ENCODE measurements around the gene PRPF4. TPM values are rescaled to one million over a fixed set of nuclear protein-coding genes. Genes with fewer than 3 reads are reported as not detected.
"Not testable (repeated sequence)": the region's sequence is repeated elsewhere in the genome, so short reads cannot be mapped to it uniquely, and the experiment has no call there.

The PRPF4 gene
- total and polyA plus RNA-seq, 9 donors = 16.5 to 25.2 (median 20.1) TPM

GRCh38 chr9:113241161-113241560 is 34.3 kb upstream of the PRPF4 start:
- WGBS (ENCODE audit: insufficient coverage) = 100% methylated on average over 1 of the region's 2 CpGs
- H3K27me3 ChIP-seq (ENCODE audit: control insufficient read depth, insufficient read depth, low read length) = no peaks in the 10 kb centered on the region
- H3K36me3 ChIP-seq (ENCODE audit: control insufficient read depth, insufficient read depth, low read length) = no peaks in the 10 kb centered on the region
- H3K27ac ChIP-seq (ENCODE audit: low read length) = no peak overlapping the region
- no peak for DNase-seq
- H3K4me3 ChIP-seq (ENCODE audit: low read length) = no peak overlapping the region
- no peaks in the 10 kb centered on the region for H3K9me3 ChIP-seq (replicated peaks; ENCODE audit: control insufficient read depth, low read depth, low read length)
- H3K4me1 ChIP-seq (ENCODE audit: control insufficient read depth, insufficient read depth, low read length) = no peaks in the 10 kb centered on the region

DNA sequence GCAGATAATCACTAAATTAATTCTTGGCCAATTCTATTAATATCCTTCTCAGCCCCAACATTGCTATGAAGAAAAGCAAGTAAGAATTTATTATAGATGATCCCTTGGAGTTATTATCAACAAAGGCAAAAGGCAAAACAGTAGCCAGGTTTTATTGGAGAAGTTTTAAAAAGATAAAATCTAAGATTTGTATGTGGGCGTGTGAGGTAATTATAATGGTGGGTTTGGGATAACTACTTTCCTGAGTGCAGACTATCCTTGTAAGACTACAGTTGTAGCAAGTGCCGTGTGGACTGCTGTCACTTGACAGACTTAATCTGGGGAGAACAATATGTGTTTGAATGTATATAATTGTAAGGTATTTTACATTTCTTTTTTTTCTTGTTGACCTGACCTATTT is 30.9 kb upstream of the PRPF4 start:
- no peaks in the 10 kb centered on the region for H3K9me3 ChIP-seq (replicated peaks; ENCODE audit: control insufficient read depth, low read depth, low read length)
- no peaks in the 10 kb centered on the region for H3K4me1 ChIP-seq (ENCODE audit: control insufficient read depth, insufficient read depth, low read length)
- no peak overlapping the region for H3K27ac ChIP-seq (ENCODE audit: low read length)
- H3K4me3 ChIP-seq (ENCODE audit: low read length) = no peak overlapping the region
- WGBS (ENCODE audit: insufficient coverage) = 100% methylated on average over 1 of the region's 2 CpGs
- H3K27me3 ChIP-seq (ENCODE audit: control insufficient read depth, insufficient read depth, low read length) = no peaks in the 10 kb centered on the region
- no peak for DNase-seq
- H3K36me3 ChIP-seq (ENCODE audit: control insufficient read depth, insufficient read depth, low read length) = no peaks in the 10 kb centered on the region

DNA sequence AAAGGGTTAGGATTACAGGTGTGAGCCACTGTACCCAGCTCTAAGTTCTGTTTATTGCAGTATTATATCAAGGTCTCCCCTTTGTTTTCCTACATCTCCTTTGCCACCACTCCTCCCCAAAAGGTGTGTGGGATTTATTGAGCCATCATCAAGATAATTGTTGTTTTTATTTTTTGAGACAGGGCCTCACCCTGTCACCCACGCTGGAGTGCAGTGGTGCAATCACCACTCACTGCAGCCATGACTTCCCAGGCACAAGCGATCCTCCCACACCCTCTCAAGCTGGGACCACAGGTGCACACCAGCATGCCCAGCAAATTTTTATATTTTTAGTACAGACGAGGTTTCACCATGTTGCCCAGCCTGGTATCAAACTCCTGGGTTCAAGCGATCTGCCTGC is 29.6 kb upstream of the PRPF4 start:
- H3K27me3 ChIP-seq (ENCODE audit: control insufficient read depth, insufficient read depth, low read length) = no peaks in the 10 kb centered on the region
- H3K4me1 ChIP-seq (ENCODE audit: control insufficient read depth, insufficient read depth, low read length) = no peaks in the 10 kb centered on the region
- H3K9me3 ChIP-seq (replicated peaks; ENCODE audit: control insufficient read depth, low read depth, low read length) = peaks cover 3% of the 10 kb centered on the region
- WGBS (ENCODE audit: insufficient coverage) = 96% methylated on average over 4 of the region's 4 CpGs
- no peaks in the 10 kb centered on the region for H3K36me3 ChIP-seq (ENCODE audit: control insufficient read depth, insufficient read depth, low read length)
- no peak overlapping the region for H3K4me3 ChIP-seq (ENCODE audit: low read length)
- no peak overlapping the region for H3K27ac ChIP-seq (ENCODE audit: low read length)
- DNase-seq = no peak

DNA sequence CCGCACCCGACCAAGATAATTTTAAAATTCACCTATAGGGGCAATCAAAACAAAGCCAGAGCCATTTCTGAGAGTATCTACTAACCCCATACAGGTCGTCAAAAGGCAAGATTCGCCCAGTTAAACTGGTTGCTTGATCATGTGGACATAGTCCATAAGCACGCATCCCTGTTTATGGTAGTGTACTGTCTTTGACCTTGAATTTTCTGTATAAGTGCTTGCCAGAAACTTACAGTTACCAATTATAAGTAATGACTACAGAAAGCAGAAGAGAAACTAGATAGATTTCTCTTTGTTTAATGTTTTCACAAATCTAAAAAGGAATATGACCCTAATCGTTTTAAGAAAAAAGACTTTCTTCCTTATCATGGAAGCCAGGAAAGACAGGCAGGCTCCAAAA is 28.5 kb upstream of the PRPF4 start:
- no peak for DNase-seq
- no peak overlapping the region for H3K4me3 ChIP-seq (ENCODE audit: low read length)
- H3K27ac ChIP-seq (ENCODE audit: low read length) = no peak overlapping the region
- no peaks in the 10 kb centered on the region for H3K27me3 ChIP-seq (ENCODE audit: control insufficient read depth, insufficient read depth, low read length)
- H3K4me1 ChIP-seq (ENCODE audit: control insufficient read depth, insufficient read depth, low read length) = no peaks in the 10 kb centered on the region
- H3K36me3 ChIP-seq (ENCODE audit: control insufficient read depth, insufficient read depth, low read length) = no peaks in the 10 kb centered on the region
- peaks cover 3% of the 10 kb centered on the region for H3K9me3 ChIP-seq (replicated peaks; ENCODE audit: control insufficient read depth, low read depth, low read length)
- 90% methylated on average over 2 of the region's 6 CpGs for WGBS (ENCODE audit: insufficient coverage)

DNA sequence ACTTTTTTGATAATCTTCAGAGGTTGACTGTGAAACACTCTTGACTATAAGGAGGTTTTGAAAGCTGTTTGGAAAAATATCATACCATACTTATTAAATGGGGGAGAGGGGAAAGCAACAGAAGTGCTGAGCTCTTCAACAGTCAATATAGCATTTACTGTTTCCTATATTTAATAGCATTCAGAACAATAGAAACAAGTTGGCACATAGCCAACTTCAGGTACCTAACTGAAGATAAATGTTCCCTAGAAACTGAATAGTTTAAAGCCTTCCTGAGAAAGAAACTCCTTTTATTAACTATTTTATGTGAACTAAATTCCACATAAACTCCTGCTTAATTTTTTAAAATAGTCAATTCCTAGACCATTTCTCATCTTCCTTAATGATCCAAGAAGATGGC is 27.8 kb upstream of the PRPF4 start:
- Histone ChIP-seq H3K9me3 (replicated peaks; ENCODE audit: control insufficient read depth, low read depth, low read length) (peaks cover 3% of the 10 kb centered on the region), H3K36me3 (ENCODE audit: control insufficient read depth, insufficient read depth, low read length) (no peaks in the 10 kb centered on the region), H3K27me3 (ENCODE audit: control insufficient read depth, insufficient read depth, low read length) (no peaks in the 10 kb centered on the region), H3K27ac (ENCODE audit: low read length) (no peak overlapping the region), H3K4me3 (ENCODE audit: low read length) (no peak overlapping the region), H3K4me1 (ENCODE audit: control insufficient read depth, insufficient read depth, low read length) (no peaks in the 10 kb centered on the region)
- peak; percentile 5 for DNase-seq

GRCh38 chr9:113249661-113250060 is 25.8 kb upstream of the PRPF4 start:
- H3K27ac ChIP-seq (ENCODE audit: low read length); H3K36me3 ChIP-seq (ENCODE audit: control insufficient read depth, insufficient read depth, low read length); H3K4me1 ChIP-seq (ENCODE audit: control insufficient read depth, insufficient read depth, low read length); H3K4me3 ChIP-seq (ENCODE audit: low read length); H3K9me3 ChIP-seq (replicated peaks; ENCODE audit: control insufficient read depth, low read depth, low read length); DNase-seq; H3K27me3 ChIP-seq (ENCODE audit: control insufficient read depth, insufficient read depth, low read length): not testable (repeated sequence)
- no CpG with 5 or more reads among the region's 2 CpGs for WGBS (ENCODE audit: insufficient coverage)

GRCh38 chr9:113250807-113251206 is 24.7 kb upstream of the PRPF4 start:
- Histone ChIP-seq H3K4me1 (ENCODE audit: control insufficient read depth, insufficient read depth, low read length) (no peaks in the 10 kb centered on the region), H3K9me3 (replicated peaks; ENCODE audit: control insufficient read depth, low read depth, low read length) (peaks cover 3% of the 10 kb centered on the region), H3K27me3 (ENCODE audit: control insufficient read depth, insufficient read depth, low read length) (no peaks in the 10 kb centered on the region), H3K4me3 (ENCODE audit: low read length) (no peak overlapping the region), H3K36me3 (ENCODE audit: control insufficient read depth, insufficient read depth, low read length) (no peaks in the 10 kb centered on the region), H3K27ac (ENCODE audit: low read length) (no peak overlapping the region)
- WGBS (ENCODE audit: insufficient coverage) = 89% methylated on average over 1 of the region's 2 CpGs
- no peak for DNase-seq

GRCh38 chr9:113254991-113255390 is 20.5 kb upstream of the PRPF4 start:
- Histone ChIP-seq H3K27me3 (ENCODE audit: control insufficient read depth, insufficient read depth, low read length) (no peaks in the 10 kb centered on the region), H3K9me3 (replicated peaks; ENCODE audit: control insufficient read depth, low read depth, low read length) (peaks cover 3% of the 10 kb centered on the region), H3K27ac (ENCODE audit: low read length) (no peak overlapping the region), H3K4me3 (ENCODE audit: low read length) (no peak overlapping the region), H3K4me1 (ENCODE audit: control insufficient read depth, insufficient read depth, low read length) (no peaks in the 10 kb centered on the region), H3K36me3 (ENCODE audit: control insufficient read depth, insufficient read depth, low read length) (peaks cover 17% of the 10 kb centered on the region)
- DNase-seq = no peak
- no CpG with 5 or more reads among the region's 1 CpG for WGBS (ENCODE audit: insufficient coverage)

- no peak overlapping the region for H3K4me3 ChIP-seq (ENCODE audit: low read length)
- peaks cover 3% of the 10 kb centered on the region for H3K9me3 ChIP-seq (replicated peaks; ENCODE audit: control insufficient read depth, low read depth, low read length)
- WGBS (ENCODE audit: insufficient coverage) = 97% methylated on average over 4 of the region's 6 CpGs
- peaks cover 21% of the 10 kb centered on the region for H3K36me3 ChIP-seq (ENCODE audit: control insufficient read depth, insufficient read depth, low read length)
- no peak for DNase-seq
- no peaks in the 10 kb centered on the region for H3K4me1 ChIP-seq (ENCODE audit: control insufficient read depth, insufficient read depth, low read length)
- H3K27ac ChIP-seq (ENCODE audit: low read length) = no peak overlapping the region
- no peaks in the 10 kb centered on the region for H3K27me3 ChIP-seq (ENCODE audit: control insufficient read depth, insufficient read depth, low read length)
Observed at GRCh38 chr9:113255438-113255837, 20.0 kb upstream of the PRPF4 start.

- WGBS (ENCODE audit: insufficient coverage) = no CpG with 5 or more reads among the region's 3 CpGs
- DNase-seq = no peak
- Histone ChIP-seq H3K4me1 (ENCODE audit: control insufficient read depth, insufficient read depth, low read length) (no peaks in the 10 kb centered on the region), H3K9me3 (replicated peaks; ENCODE audit: control insufficient read depth, low read depth, low read length) (no peaks in the 10 kb centered on the region), H3K4me3 (ENCODE audit: low read length) (no peak overlapping the region), H3K36me3 (ENCODE audit: control insufficient read depth, insufficient read depth, low read length) (peaks cover 31% of the 10 kb centered on the region), H3K27ac (ENCODE audit: low read length) (no peak overlapping the region), H3K27me3 (ENCODE audit: control insufficient read depth, insufficient read depth, low read length) (no peaks in the 10 kb centered on the region)
Observed at GRCh38 chr9:113257863-113258262, 17.6 kb upstream of the PRPF4 start.

- no peak for DNase-seq
- H3K4me1 ChIP-seq (ENCODE audit: control insufficient read depth, insufficient read depth, low read length) = no peaks in the 10 kb centered on the region
- peaks cover 32% of the 10 kb centered on the region for H3K36me3 ChIP-seq (ENCODE audit: control insufficient read depth, insufficient read depth, low read length)
- no peak overlapping the region for H3K4me3 ChIP-seq (ENCODE audit: low read length)
- H3K27ac ChIP-seq (ENCODE audit: low read length) = no peak overlapping the region
- no peaks in the 10 kb centered on the region for H3K27me3 ChIP-seq (ENCODE audit: control insufficient read depth, insufficient read depth, low read length)
- H3K9me3 ChIP-seq (replicated peaks; ENCODE audit: control insufficient read depth, low read depth, low read length) = no peaks in the 10 kb centered on the region
- no CpG with 5 or more reads among the region's 1 CpG for WGBS (ENCODE audit: insufficient coverage)
Observed at GRCh38 chr9:113258282-113258681, 17.2 kb upstream of the PRPF4 start.

All from muscle of leg (tissue), 11 donors.